Inferior parietal cortex (tissue), 1 donor: ENCODE results near the gene LEPR.
A peak's percentile ranks its signal among the peaks of the same experiment; 100 is the strongest.
"Not testable (repeated sequence)": the region's sequence is repeated elsewhere in the genome, so short reads cannot be mapped to it uniquely, and the experiment has no call there.

Experiments
- DNase-seq: peaks from one replicate; pipeline ENCODE4 v3.0.0-alpha.2; 2016; ENCODE audit errors: extremely low spot score

The LEPR gene, protein sequence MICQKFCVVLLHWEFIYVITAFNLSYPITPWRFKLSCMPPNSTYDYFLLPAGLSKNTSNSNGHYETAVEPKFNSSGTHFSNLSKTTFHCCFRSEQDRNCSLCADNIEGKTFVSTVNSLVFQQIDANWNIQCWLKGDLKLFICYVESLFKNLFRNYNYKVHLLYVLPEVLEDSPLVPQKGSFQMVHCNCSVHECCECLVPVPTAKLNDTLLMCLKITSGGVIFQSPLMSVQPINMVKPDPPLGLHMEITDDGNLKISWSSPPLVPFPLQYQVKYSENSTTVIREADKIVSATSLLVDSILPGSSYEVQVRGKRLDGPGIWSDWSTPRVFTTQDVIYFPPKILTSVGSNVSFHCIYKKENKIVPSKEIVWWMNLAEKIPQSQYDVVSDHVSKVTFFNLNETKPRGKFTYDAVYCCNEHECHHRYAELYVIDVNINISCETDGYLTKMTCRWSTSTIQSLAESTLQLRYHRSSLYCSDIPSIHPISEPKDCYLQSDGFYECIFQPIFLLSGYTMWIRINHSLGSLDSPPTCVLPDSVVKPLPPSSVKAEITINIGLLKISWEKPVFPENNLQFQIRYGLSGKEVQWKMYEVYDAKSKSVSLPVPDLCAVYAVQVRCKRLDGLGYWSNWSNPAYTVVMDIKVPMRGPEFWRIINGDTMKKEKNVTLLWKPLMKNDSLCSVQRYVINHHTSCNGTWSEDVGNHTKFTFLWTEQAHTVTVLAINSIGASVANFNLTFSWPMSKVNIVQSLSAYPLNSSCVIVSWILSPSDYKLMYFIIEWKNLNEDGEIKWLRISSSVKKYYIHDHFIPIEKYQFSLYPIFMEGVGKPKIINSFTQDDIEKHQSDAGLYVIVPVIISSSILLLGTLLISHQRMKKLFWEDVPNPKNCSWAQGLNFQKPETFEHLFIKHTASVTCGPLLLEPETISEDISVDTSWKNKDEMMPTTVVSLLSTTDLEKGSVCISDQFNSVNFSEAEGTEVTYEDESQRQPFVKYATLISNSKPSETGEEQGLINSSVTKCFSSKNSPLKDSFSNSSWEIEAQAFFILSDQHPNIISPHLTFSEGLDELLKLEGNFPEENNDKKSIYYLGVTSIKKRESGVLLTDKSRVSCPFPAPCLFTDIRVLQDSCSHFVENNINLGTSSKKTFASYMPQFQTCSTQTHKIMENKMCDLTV

DNA sequence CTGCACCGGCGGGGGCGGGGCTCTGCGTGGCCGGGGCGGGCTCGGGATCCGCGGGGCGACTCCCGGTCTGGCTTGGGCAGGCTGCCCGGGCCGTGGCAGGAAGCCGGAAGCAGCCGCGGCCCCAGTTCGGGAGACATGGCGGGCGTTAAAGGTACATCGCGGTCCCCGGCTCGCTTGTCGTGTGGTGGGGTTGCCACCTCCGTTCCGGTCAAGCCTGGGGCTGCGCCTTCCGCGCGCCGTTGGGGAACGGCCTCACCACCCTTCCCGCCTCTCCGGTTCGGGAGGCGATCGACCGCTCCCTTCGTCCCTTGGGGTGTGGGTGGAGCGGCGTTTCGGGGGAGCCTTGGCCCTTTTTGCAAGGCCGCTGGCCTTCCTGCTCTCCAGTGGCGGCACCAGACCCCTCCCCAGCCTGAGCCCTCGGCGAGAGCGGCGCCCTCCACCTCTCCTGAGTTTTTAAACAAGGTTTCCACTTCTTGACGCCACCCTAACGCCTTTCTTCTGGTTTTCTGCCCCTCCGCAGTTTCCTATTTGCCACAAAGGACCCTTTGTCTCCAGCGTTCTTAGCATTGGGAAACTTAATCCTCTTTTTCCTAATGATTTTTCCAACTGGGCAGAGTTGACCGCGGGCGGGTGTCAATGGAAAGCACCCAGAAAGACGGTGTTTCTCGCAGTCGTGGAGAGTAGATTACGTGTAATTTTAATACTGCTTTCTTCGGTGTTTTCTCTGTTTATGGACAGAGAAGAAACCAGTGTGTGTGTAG lies at the start of gene LEPR, which contains the start of gene LEPROT:
Gene LEPR (plus strand): TSS at position 79 of the 761 bp plus-strand sequence. CDS start 144,898 bp downstream, outside the sequence.
Gene LEPROT (plus strand): TSS at position 79 of the 761 bp plus-strand sequence. CDS start 57 bp downstream, at position 136.
- DNase-seq = peak; percentile 82

DNA sequence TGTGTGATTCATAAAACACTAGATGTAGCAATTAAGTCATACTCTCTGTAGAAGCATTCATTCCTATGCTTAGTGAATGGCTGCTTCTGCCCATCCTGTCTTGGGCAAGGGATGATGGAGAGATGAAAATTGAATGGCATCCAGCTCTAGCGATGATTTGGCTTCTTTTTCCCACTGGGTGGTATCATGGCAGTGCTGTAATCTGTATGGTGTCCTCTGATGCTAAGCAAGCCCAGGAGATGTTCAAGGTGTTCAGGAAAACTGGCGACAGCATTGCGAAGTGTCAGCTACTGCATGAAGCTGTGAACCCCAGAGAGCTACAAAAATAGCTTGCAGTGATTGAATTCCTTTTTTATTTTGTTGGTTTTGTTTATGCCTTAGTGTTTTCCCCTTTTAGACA lies 48.9 kb upstream of the LEPR start:
- DNase-seq = no peak

DNA sequence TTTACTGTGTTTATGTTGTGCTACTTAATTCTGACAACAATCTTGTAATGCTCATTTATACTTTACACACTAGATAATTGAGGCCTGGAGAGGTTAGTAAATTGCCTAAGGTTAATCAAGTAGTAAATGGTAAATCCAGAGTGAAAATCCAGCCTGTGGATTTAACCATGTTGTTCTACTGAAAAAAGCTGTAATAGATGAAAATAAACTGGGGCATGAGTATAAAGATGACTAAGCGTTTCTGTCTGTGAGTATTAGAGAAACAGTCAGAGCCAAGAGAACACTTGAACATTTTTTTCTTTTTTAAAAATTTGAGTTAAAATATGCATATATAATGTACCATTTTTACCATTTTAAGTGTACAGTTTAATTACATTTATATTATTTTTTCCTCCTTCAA lies 47.9 kb upstream of the LEPR start:
- DNase-seq = peak; percentile 37

DNA sequence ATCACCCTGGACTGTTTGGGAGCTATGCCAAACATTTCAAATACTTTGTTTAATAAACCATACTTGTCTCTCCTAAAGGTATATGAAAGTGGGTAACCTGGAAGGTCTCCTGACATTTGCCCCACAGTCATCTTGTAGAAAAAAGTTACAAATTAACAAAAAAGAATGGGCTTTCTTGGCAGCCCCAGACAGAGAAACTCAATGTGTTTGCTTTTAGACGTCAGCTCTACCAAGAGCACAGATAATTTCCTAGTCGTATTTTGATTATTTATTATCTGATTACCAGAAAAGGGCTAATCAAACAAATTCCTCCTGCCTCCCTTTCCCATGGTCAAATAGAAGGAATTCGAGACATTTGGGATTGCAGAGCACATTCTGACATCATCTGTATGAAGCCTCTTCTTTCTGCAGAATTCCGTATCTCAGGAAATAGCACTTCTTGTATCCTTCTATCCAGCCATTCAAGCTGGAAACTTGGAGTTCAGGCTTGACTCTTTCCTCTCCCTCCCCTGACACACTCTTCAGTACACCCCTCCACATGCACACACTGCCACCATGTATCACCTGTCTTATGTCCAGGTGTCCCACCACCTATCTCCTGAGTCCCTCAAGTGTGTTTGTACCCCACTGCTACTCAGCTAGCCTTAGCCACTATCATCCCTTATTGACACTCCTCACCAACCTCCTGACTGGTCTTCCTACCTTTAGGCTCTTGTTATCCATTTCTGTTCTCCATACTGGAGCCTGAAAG lies 42.8 kb upstream of the LEPR start:
- DNase-seq = no peak

DNA sequence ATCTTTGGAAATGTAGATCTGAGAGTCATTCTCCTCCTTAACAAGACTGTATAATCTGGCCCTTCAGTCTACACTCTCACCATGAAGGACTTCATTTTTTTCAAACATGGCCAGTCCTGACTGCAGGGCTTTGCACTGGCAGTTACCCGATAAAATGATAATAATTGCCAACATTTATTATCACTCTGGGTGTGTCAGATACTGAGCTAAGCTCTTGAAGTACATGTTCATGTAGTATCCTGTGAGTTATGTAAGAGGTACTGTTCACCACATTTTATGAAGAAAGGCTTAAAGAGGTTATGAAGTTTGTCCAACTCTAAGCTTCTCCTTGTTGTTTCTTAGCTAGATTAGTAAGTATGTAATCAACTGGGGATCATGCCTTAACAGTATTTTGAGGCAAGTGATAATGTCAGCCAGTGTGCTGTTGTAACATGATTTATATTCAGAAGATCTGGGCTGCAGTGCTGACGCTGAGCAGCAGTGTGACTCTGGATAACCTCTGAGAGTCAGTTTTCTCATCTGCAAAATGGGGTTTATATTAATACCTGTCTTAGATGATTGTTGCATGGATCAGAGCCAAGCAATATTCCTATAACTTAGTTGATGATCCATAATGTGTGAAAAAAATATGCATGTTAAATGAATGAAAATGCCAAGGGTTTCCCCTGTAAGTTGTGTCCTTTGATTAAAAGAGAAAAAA lies 42.1 kb upstream of the LEPR start:
- no peak for DNase-seq

DNA sequence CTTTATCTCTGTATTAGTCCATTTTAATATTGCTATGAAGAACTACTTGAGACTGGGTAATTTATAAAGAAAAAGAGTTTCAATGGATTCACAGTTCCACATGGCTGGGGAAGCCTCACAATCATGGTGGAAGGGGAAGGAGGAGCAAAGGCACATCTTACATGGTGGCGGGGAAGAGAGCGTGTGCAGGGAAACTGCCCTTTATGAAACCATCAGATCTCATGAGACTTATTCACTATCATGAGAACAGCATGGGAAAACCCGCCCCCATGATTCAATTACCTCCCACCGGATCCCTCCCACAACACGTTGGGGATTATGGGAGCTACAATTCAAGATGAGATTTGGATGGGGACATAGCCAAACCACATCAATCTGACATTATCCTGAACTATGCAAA lies 36.0 kb upstream of the LEPR start:
- not testable (repeated sequence) for DNase-seq

DNA sequence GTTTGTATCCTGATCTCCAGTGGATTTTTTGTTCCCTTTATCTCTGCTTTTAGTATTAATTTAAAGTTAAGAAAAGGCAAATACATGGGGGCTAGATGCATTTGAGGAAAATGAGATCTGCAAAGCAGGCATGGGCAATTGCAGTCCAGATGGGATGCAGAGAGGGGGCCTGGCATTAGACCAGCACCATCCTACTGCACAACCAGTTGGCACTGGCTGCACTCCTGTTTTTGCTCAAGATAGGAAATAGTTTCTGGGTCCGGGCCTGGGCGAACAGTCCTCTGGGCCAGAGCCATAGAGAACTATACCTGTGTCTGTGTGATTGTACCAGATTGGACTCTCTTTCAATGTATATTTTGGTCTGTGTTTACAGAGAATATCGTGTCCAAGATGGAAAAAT lies 34.0 kb upstream of the LEPR start:
- DNase-seq = no peak

DNA sequence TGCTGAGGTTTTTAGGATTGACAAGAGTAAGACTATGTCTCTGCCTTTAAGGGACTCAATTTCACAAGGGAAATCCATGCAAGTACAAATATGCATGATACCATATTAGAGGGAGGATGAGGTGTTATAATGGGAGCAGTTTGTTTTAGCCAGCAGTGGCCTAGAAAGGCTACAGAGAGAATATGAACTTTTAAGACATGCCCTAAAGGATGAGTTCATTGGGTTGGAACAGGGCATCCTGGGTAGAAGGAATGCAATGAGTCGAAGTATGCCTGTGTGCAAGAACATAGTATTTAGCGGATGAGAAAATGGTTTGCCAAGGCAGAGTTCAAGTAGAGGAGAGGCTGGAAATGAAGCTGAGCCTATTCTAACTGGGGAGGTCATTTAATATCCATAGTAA lies 32.6 kb upstream of the LEPR start:
- no peak for DNase-seq

DNA sequence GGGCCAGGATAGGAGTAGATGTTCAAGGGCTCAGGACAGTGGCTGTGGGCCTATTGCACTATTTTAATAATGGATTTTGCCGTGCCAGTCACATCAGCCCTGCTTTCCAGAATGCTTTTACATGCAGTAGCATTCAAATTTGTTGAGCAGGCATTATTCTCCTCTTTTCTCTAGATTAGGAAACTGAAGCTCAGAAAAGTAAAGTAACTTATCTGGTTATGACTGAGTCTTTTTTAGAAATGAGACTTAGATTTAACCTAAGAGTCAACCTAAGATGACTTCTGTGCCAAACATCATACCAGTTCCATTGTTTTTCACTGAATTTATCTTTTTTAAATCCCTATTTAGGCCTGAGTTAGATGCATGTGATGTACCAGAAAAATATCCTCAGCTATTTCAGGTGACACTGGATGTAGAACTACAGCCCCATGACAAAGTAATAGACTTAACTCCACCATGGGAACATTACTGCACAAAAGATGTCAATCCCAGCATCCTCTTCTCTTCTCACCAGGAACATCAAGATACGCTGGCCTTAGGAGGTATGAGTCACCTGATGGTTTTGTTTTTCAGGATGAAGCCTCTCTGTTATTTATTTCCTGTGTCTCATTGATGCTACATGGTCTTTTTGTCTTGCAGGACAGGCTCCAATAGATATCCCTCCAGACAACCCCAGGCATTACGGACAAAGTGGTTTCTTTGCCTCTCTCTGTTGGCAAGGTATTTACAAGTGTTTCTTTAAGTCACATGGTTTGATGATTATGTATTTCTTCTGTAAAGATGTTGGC lies 31.4 kb upstream of the LEPR start:
- DNase-seq = no peak

DNA sequence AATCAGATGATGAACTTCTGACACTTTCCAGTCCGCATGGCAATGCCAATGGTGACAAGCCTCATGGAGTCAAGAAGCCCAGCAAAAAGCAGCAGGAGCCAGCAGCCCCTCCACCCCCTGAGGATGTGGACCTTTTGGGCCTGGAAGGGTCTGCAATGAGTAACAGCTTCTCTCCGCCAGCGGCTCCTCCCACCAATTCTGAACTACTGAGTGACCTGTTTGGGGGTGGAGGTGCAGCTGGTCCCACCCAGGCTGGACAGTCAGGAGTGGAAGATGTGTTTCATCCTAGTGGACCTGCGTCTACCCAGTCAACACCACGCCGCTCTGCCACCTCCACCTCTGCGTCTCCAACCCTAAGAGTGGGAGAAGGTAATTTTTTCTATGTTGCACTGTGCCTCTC lies 28.0 kb upstream of the LEPR start:
- DNase-seq = no peak

DNA sequence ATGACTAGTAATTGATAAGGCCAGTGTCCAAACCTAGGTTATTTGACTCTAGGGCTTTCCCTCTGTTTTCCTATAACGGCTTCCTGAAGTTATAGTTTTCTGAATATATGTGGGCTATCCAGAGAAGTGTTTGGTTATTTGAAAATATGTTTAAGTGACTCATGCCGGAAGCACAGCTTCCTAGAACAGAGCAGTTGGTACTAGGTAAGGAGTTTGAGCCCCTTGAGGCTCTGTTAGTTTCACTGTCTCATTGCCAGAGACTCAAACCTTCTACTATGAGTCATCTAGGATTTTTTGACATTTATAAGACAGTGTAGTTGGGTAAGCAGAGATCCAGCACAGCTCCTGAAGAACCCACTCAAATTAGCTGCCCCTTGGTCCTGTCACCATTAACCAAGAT lies 27.1 kb upstream of the LEPR start:
- no peak for DNase-seq

DNA sequence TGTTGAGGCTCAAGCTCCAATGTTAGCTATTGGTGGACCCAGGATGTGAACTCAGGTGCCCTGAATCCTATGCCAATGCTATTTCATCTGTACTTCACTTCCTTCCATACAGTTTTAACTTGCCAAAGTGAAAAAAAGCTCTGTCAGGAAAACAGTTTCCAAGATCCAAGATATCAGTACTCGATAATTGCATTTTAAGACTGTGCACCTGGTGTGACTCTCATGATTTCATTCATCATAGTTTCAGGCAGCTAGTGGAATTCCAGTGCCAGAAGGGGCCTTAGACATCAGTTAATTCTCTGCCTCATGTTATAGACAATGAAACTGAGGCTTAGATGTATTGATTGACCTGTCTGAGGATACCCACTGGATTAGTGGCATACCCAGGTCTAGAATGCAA lies 26.5 kb upstream of the LEPR start:
- DNase-seq = no peak

DNA sequence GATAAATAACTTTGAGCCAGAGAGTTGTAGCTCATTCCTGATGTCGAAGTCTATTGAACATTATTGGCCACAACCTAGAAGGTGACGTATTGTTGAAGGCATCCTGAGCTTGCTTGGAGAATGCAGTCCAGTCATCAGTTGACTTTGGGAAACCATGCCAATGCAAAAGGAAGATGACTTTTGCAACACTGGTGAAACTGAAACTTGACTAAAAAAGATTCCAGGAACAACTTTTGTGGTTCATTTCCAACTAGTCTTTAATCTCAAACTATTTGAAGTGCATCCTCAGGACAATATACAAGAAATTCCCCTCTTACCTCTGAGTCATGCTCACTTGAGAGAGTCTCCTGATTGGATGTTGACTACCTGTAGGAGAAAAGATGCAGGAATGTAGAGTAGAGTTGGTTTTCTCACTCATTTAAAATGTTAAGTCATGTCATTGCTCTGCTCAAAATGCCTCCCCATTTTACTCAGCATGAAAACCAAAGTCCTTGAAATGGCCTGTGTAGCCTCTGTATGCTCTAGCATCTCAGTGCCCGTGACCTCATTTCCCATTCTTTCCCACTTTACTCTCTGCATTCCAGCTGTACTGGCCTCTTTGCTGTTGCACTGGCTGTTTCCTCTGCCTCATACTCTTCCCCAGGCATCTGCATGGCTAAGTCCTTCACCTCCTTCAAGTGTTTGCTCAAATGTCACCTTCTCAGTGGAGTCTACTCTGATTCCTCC lies 24.4 kb upstream of the LEPR start:
- DNase-seq = no peak

DNA sequence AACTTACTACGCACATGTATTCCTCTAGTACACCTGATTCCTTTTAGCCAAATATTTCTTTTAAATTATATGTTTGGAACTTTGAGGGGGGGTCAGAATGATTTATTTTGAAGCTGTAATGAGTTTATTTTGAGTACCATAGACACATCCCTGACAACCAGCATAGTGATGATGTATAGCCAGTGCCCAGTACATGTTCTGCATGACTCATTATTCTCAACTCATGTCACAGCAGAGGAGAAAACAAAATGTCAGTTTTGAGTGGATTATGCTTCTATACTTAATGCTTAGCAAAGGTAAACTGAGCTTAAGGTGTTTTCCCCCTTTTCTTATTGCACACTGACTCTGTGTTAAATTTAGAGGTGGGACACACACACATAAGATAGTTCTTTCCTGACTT lies 22.4 kb upstream of the LEPR start:
- DNase-seq = no peak

DNA sequence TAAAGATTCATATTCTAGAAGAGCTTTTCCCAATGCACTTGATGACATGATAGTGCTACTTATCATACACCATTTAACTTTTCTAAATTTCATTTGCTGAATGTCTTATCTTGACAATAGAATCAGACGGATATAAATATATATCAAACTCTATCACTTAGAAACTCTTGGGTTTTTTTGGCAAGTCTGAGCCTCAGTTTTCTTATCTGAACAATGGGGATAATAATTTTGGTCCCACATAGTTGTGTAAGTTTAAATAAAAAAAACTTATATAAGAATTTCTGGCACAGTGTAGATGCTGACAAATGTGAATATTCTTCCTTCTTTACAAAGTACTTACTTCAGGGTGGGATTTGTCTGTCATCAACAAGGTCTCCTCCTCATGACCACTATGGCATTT lies 21.5 kb upstream of the LEPR start:
- no peak for DNase-seq

DNA sequence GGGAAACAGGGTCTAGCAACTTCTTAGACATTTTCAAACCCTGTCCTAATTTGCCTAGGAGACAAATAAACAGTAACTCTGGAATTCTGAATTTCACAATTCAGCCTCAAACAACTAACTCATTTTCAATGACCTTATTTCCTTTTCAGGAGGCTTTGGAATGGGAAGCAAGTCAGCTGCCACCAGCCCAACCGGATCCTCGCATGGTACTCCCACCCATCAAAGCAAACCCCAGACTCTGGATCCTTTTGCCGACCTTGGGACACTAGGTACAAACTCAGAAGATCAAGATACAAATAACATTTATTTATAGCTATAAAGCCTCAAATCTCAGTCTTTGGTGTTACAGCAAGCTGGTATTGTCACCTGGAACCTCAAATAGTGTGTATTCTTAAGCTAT lies 18.9 kb upstream of the LEPR start:
- no peak for DNase-seq

DNA sequence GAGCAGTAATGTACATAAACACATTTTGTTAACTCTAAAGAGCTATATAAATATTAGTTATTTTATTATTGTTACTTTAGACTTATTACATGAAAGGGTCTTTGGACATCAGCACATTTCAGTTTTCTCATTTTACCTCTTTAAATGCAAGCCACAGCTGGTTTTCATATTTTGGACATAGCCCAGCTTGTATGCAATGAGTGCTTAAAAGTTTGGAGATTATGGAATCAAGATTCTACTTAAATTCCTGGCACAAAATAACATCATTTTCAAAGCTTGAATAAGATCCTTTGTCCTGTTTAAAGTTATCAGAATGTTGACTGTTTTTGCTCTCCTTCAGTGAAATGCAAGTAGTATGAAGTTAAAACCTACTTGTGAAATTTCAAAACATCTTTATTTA lies 15.5 kb upstream of the LEPR start:
- DNase-seq = no peak

DNA sequence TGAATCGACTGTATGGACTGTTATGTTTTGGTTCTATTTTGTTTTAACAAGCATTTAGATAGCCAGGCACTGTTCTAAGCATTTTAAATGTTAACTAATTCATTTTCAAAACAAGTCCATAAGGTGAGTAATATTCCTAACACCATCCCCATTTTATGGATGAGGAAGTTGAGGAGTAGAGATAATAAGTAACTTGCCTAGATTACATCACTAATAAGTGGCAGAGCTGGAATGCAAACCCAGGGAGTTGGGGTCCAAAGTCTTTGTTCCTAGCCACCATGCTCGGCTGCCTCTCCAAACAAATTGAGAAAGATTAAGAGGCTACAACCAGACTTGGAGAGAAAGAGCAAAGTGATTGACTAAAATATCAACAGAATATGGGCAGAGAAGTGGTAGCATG lies 12.6 kb upstream of the LEPR start:
- DNase-seq = no peak

DNA sequence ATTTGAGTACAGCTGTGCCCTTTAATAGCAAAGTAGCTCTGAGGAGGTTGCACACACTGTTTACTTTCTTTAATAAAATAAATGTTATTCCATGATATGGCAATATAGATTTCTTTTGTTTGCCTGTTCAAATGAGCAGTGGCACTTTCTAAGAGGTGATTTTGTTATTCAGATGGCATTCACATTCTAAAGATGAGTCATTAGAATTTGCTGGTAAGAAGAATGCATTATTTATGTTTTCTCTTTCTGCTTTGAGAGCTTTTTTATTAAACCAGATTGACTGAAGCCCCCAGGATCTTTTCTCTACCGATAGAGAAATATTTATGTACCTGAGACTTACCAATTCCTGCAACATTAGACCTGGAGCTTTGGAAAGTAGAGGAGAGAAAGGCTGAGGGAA lies 11.2 kb upstream of the LEPR start:
- DNase-seq = no peak
